ENCODE measurements around the gene KLF6.

DNA sequence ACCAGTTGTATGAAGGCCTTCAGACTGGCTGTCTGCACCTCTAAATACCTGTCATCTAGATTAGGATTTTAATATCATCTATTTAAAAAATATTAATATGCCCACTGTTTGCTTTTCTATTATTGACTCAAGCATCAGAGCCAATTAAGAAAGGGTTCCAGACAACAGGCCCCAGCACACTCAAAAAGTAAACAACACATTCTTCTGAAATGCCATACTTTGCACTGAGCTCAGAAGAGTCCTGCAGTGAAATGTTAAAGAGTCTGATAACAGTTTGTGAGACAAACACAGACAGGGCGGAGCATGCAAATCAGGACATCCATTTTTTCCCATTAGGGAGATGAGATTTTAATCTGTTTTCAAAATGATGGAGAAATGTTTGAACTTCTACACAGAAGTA, 45.9 kb upstream of the KLF6 start:
- TF ChIP-seq, protein P1, sequence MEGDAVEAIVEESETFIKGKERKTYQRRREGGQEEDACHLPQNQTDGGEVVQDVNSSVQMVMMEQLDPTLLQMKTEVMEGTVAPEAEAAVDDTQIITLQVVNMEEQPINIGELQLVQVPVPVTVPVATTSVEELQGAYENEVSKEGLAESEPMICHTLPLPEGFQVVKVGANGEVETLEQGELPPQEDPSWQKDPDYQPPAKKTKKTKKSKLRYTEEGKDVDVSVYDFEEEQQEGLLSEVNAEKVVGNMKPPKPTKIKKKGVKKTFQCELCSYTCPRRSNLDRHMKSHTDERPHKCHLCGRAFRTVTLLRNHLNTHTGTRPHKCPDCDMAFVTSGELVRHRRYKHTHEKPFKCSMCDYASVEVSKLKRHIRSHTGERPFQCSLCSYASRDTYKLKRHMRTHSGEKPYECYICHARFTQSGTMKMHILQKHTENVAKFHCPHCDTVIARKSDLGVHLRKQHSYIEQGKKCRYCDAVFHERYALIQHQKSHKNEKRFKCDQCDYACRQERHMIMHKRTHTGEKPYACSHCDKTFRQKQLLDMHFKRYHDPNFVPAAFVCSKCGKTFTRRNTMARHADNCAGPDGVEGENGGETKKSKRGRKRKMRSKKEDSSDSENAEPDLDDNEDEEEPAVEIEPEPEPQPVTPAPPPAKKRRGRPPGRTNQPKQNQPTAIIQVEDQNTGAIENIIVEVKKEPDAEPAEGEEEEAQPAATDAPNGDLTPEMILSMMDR (conservative IDR thresholded peaks at IDR 0.05 in 1 of 2, IDR thresholded peaks at IDR 0.05 in 1 of 2; ENCODE audit: low read depth in 1 of 2, low read length in 2 of 2): no peak
- no peak for TF ChIP-seq EZH2 (IDR thresholded peaks at IDR 0.05; ENCODE audit: low read length, missing control alignments)

Measured in fibroblast of lung (primary cell).